ENCODE measurements around the gene DAB1. TPM values are rescaled to one million over a fixed set of nuclear protein-coding genes. Genes with fewer than 3 reads are reported as not detected.

DAB1 gene
- total and polyA plus RNA-seq, 2 of the 8 experiments (the other 6 are each of a cell fraction or from before 2014, with no cell fraction given), result 4.4 to 11.8 TPM

DNA sequence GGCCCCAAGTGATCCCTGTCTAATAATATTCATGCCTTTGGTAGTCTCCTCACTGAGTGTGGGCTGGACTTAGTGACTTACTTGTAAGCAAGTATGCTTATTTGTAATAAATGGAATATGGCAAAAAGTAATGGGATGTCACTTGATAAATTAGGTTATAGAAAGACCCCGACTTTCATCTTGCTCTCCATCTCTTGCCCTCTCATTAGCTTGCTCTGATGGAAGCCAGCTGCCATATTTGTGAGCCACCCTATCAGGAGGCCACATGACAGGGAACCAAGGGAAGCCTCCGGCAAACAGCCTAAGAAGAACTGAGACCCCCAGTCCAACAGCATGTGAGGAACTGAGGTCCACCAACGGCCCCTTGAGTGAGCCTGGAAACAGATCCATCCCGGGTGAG lies 107.0 kb downstream of the DAB1 start:
- H3K79me1 ChIP-seq (ENCODE audit: low read depth, low read length), result peaks cover 2% of the 10 kb centered on the region; the same call in 1 of the 2 replicates
- H2AK5ac ChIP-seq (ENCODE audit: low read depth, low read length), result no peak overlapping the region
- H3K4ac ChIP-seq (replicated peaks; ENCODE audit: insufficient read length, low read depth, low read length), result no peak overlapping the region
- H3K23ac ChIP-seq (ENCODE audit: insufficient read length), result no peak overlapping the region
- no peak for DNase-seq (ENCODE audit: low read depth in 1 of 2, low spot score in 2 of 2)
- no peak overlapping the region for H2BK5ac ChIP-seq (ENCODE audit: low read depth, low read length)
- POLR2A ChIA-PET (ENCODE audit: partially characterized antibody), result interaction anchor here (1.5 kb wide), 1 partner anchor 13 kb away, joined by 5 read pairs; no protein-coding TSS in a partner anchor
- no peak for FAIRE-seq
- H3K4me2 ChIP-seq (ENCODE audit: insufficient read depth in 1 of 2, low read depth in 2 of 2, low read length in 2 of 2), result no peak overlapping the region
- CTCF ChIA-PET (ENCODE audit: partially characterized antibody), result interaction anchor here (0.7 kb wide), 1 partner anchor 84 kb away, joined by 4 read pairs; no protein-coding TSS in a partner anchor
- H3K27me3 ChIP-seq (replicated peaks in 1 of 4; ENCODE audit: control insufficient read depth in 3 of 4, extremely low read depth in 1 of 4, insufficient read depth in 3 of 4, low read length in 3 of 4), result no peaks in the 10 kb centered on the region
- H3K14ac ChIP-seq (ENCODE audit: insufficient read length), result no peak overlapping the region
- H4K8ac ChIP-seq (ENCODE audit: extremely low read depth, insufficient read depth, low read length), result no peak overlapping the region
- H4K91ac ChIP-seq (replicated peaks; ENCODE audit: insufficient read length, low read length), result no peak overlapping the region
- H3K27ac ChIP-seq (ENCODE audit: low read depth, low read length), result no peak overlapping the region
- H2AFZ ChIP-seq (ENCODE audit: low read length), result no peak overlapping the region
- 91% methylated on average over 4 of the region's 4 CpGs; no CpG with 5 or more reads in 1 of the 2 experiments for WGBS, 2 experiments (ENCODE audit: extremely low coverage in 1 of 2, insufficient coverage in 1 of 2, insufficient read length in 1 of 2, insufficient replicate concordance in 2 of 2, low coverage in 1 of 2, low lambda C conversion rate in 2 of 2, missing lambda C conversion rate in 1 of 2)
- H3K23me2 ChIP-seq (ENCODE audit: low read depth, low read length), result no peaks in the 10 kb centered on the region; the same call in 1 of the 2 replicates
- no peak overlapping the region for H2BK12ac ChIP-seq (ENCODE audit: low read depth, low read length)
- no peak overlapping the region for H4K5ac ChIP-seq (ENCODE audit: insufficient read length, low read depth, low read length)
- H2BK20ac ChIP-seq (ENCODE audit: low read length), result no peak overlapping the region
- no peaks in the 10 kb centered on the region for H3K79me2 ChIP-seq (ENCODE audit: control insufficient read depth in 1 of 2, insufficient read depth in 2 of 2, low read length in 2 of 2)
- no peak overlapping the region for H3K56ac ChIP-seq (replicated peaks; ENCODE audit: insufficient read length, low read depth, low read length)
- no peaks in the 10 kb centered on the region for H3K36me3 ChIP-seq (ENCODE audit: control insufficient read depth in 2 of 4, insufficient read depth in 4 of 4, low read length in 3 of 4)
- H2BK120ac ChIP-seq (replicated peaks; ENCODE audit: low read depth, low read length), result no peak overlapping the region
- no peak overlapping the region for H3K4me3 ChIP-seq (ENCODE audit: extremely low read depth in 1 of 4, insufficient read depth in 2 of 4, low read depth in 3 of 4, low read length in 4 of 4)
- no peaks in the 10 kb centered on the region for H4K20me1 ChIP-seq (replicated peaks in 1 of 2; ENCODE audit: control insufficient read depth in 1 of 2, insufficient read depth in 2 of 2, low read length in 2 of 2)
- no peak overlapping the region for H2BK15ac ChIP-seq (ENCODE audit: low read length)
- H3K18ac ChIP-seq (ENCODE audit: extremely low read depth, low read length), result no peak overlapping the region
- peaks cover 0 to 2% of the 10 kb centered on the region in 2 experiments; a peak in 1 of 4 replicates for H3K9me3 ChIP-seq (ENCODE audit: insufficient read depth in 2 of 2, low read depth in 1 of 2, low read length in 1 of 2)
- H3K9ac ChIP-seq (replicated peaks in 1 of 4; ENCODE audit: extremely low read depth in 1 of 4, low read depth in 3 of 4, low read length in 3 of 4), result no peak overlapping the region
- no peaks in the 10 kb centered on the region for H3K4me1 ChIP-seq (replicated peaks in 1 of 4; ENCODE audit: control insufficient read depth in 3 of 4, insufficient read depth in 4 of 4, low read length in 3 of 4)
- no peak for TF ChIP-seq SP4 (IDR thresholded peaks at IDR 0.05; ENCODE audit: low read length)
- TF ChIP-seq EP300 (IDR thresholded peaks at IDR 0.05; ENCODE audit: borderline replicate concordance in 1 of 2, low read depth in 2 of 2, low read length in 2 of 2), result no peak
- TF ChIP-seq SIX5 (IDR thresholded peaks at IDR 0.05; ENCODE audit: low read depth, low read length), result no peak
- no peak for TF ChIP-seq ASH2L (IDR thresholded peaks at IDR 0.05; ENCODE audit: low read length)
- no peak for TF ChIP-seq E2F6 (IDR thresholded peaks at IDR 0.05)
- TF ChIP-seq RXRA (IDR thresholded peaks at IDR 0.05; ENCODE audit: insufficient read depth, low read depth, low read length), result no peak
- no peak for TF ChIP-seq KDM5A (IDR thresholded peaks at IDR 0.05; ENCODE audit: low read length)
- no peak for TF ChIP-seq TAF1 (IDR thresholded peaks at IDR 0.05; ENCODE audit: low read depth, low read length)
- no peak for TF ChIP-seq CEBPB (IDR thresholded peaks at IDR 0.05; ENCODE audit: low read depth, low read length)
- TF ChIP-seq GABPA (IDR thresholded peaks at IDR 0.05; ENCODE audit: borderline replicate concordance, insufficient read depth, low read length), result no peak
- TF ChIP-seq NANOG (IDR thresholded peaks at IDR 0.05; ENCODE audit: insufficient read depth, low read depth, low read length, poor library complexity, severe bottlenecking), result no peak
- no peak for TF ChIP-seq TAF7 (optimal IDR thresholded peaks at IDR 0.05; ENCODE audit: borderline replicate concordance, low read depth, low read length)

Data from H1 (cell line).